Spinal cord (tissue), 10 donors: ENCODE measurements around the gene MRPL12. TPM values are rescaled to one million over a fixed set of nuclear protein-coding genes. Genes with fewer than 3 reads are reported as not detected.

Experiments used
- DNase-seq, 6 donors: peaks; one replicate each; pipeline versions ENCODE4 v3.0.0 to v3.0.0-alpha.2; 2013 to 2015; ENCODE audit warnings: low spot score in 6 of 6, low read depth in 4 of 6
- H3K27ac ChIP-seq: one replicate; pipeline ENCODE4 v1.5.1; 2013; ENCODE audit warnings: low read depth, low read length, control low read depth
- H3K27me3 ChIP-seq: one replicate; pipeline ENCODE4 v1.6.1; 2013; ENCODE audit warnings: low read length; ENCODE audit not compliant: control insufficient read depth, insufficient read depth
- H3K36me3 ChIP-seq: one replicate; pipeline ENCODE4 v1.6.1; 2013; ENCODE audit warnings: low read length; ENCODE audit not compliant: control insufficient read depth, insufficient read depth
- H3K4me1 ChIP-seq: one replicate; pipeline ENCODE4 v1.6.1; 2013; ENCODE audit warnings: low read length; ENCODE audit not compliant: control insufficient read depth, insufficient read depth
- H3K4me3 ChIP-seq: one replicate; pipeline ENCODE4 v1.5.1; 2013; ENCODE audit warnings: low read depth, low read length, control low read depth
- H3K9me3 ChIP-seq: one replicate; pipeline ENCODE4 v1.6.1; 2013; ENCODE audit warnings: low read length; ENCODE audit not compliant: control insufficient read depth, insufficient read depth
- WGBS: methylation state at CpG from one replicate; pipeline ENCODE4 v1.1.5; 2013; ENCODE audit warnings: missing lambda C conversion rate; ENCODE audit not compliant: insufficient coverage; 5-methylcytosine and 5-hydroxymethylcytosine counted together
- polyA plus RNA-seq, 2 donors: library from polyadenylated mRNA; unstranded; fragments of 120-200 nt; gene quantifications; one replicate each; pipeline ENCODE4 v1.2.1, GENCODE V29; 2013; ENCODE audit not compliant: insufficient read length in 2 of 2
- total RNA-seq, 2 donors: library from RNA; depleted of rRNA in 1 of 2; stranded (reverse); fragments of 120-200 nt in 1 of 2; fragments of >200 nt in 1 of 2; gene quantifications; one replicate each; pipeline versions ENCODE4 v1.2.3 to v1.2.4, GENCODE V29; 2013 to 2014
- donor health status: healthy.

MRPL12 gene
- total and polyA plus RNA-seq, 4 donors = 9.2 to 76.0 (median 42.6) TPM

GRCh38 chr17:81688616-81689015 lies 14.6 kb upstream of the MRPL12 start:
- no peaks in the 10 kb centered on the region for H3K27me3 ChIP-seq
- DNase-seq = no peak
- 95% methylated on average over 14 of the region's 14 CpGs for WGBS
- H3K27ac ChIP-seq = no peak overlapping the region
- no peak overlapping the region for H3K4me3 ChIP-seq
- H3K36me3 ChIP-seq = peaks cover 86% of the 10 kb centered on the region
- H3K9me3 ChIP-seq = no peaks in the 10 kb centered on the region
- H3K4me1 ChIP-seq = peaks cover 18% of the 10 kb centered on the region

GRCh38 chr17:81690066-81690465 lies 13.1 kb upstream of the MRPL12 start:
- 92% methylated on average over 18 of the region's 18 CpGs for WGBS
- Histone ChIP-seq H3K4me3 (no peak overlapping the region), H3K27me3 (no peaks in the 10 kb centered on the region), H3K36me3 (peaks cover 100% of the 10 kb centered on the region), H3K27ac (no peak overlapping the region), H3K4me1 (peaks cover 9% of the 10 kb centered on the region), H3K9me3 (no peaks in the 10 kb centered on the region)
- DNase-seq = no peak

GRCh38 chr17:81690549-81690948 lies 12.6 kb upstream of the MRPL12 start:
- H3K4me1 ChIP-seq = peaks cover 4% of the 10 kb centered on the region
- peaks cover 100% of the 10 kb centered on the region for H3K36me3 ChIP-seq
- no peaks in the 10 kb centered on the region for H3K9me3 ChIP-seq
- no peak overlapping the region for H3K4me3 ChIP-seq
- no peak overlapping the region for H3K27ac ChIP-seq
- DNase-seq = no peak
- H3K27me3 ChIP-seq = no peaks in the 10 kb centered on the region
- 86% methylated on average over 14 of the region's 17 CpGs for WGBS

GRCh38 chr17:81691196-81691595 lies 12.0 kb upstream of the MRPL12 start:
- no peak for DNase-seq
- WGBS = 96% methylated on average over 13 of the region's 18 CpGs
- Histone ChIP-seq H3K27ac (no peak overlapping the region), H3K4me1 (no peaks in the 10 kb centered on the region), H3K9me3 (no peaks in the 10 kb centered on the region), H3K27me3 (no peaks in the 10 kb centered on the region), H3K4me3 (no peak overlapping the region), H3K36me3 (peaks cover 100% of the 10 kb centered on the region)

- no peak for DNase-seq
- WGBS = 98% methylated on average over 20 of the region's 20 CpGs
- Histone ChIP-seq H3K27ac (no peak overlapping the region), H3K4me1 (no peaks in the 10 kb centered on the region), H3K27me3 (no peaks in the 10 kb centered on the region), H3K4me3 (no peak overlapping the region), H3K9me3 (no peaks in the 10 kb centered on the region), H3K36me3 (peaks cover 100% of the 10 kb centered on the region)
These were observed 11.6 kb upstream of the MRPL12 start for GRCh38 chr17:81691608-81692007.

- H3K4me3 ChIP-seq = no peak overlapping the region
- no peaks in the 10 kb centered on the region for H3K27me3 ChIP-seq
- no peaks in the 10 kb centered on the region for H3K9me3 ChIP-seq
- 88% methylated on average over 27 of the region's 35 CpGs for WGBS
- DNase-seq = no peak
- peaks cover 98% of the 10 kb centered on the region for H3K36me3 ChIP-seq
- no peak overlapping the region for H3K27ac ChIP-seq
- no peaks in the 10 kb centered on the region for H3K4me1 ChIP-seq
These were observed 9.5 kb upstream of the MRPL12 start for GRCh38 chr17:81693509-81694210.

GRCh38 chr17:81694810-81695209 lies 8.4 kb upstream of the MRPL12 start:
- Histone ChIP-seq H3K36me3 (peaks cover 93% of the 10 kb centered on the region), H3K4me3 (no peak overlapping the region), H3K27ac (no peak overlapping the region), H3K4me1 (no peaks in the 10 kb centered on the region), H3K9me3 (no peaks in the 10 kb centered on the region), H3K27me3 (no peaks in the 10 kb centered on the region)
- WGBS = 91% methylated on average over 14 of the region's 19 CpGs
- DNase-seq = no peak

- Histone ChIP-seq H3K9me3 (no peaks in the 10 kb centered on the region), H3K4me1 (no peaks in the 10 kb centered on the region), H3K27ac (no peak overlapping the region), H3K4me3 (no peak overlapping the region), H3K36me3 (peaks cover 92% of the 10 kb centered on the region), H3K27me3 (no peaks in the 10 kb centered on the region)
- WGBS = 93% methylated on average over 6 of the region's 6 CpGs
- DNase-seq = no peak
These were observed 8.0 kb upstream of the MRPL12 start for GRCh38 chr17:81695211-81695610.

GRCh38 chr17:81695801-81696200 lies 7.4 kb upstream of the MRPL12 start:
- peaks cover 3% of the 10 kb centered on the region for H3K4me1 ChIP-seq
- no peak overlapping the region for H3K27ac ChIP-seq
- no peak for DNase-seq
- H3K4me3 ChIP-seq = no peak overlapping the region
- 95% methylated on average over 22 of the region's 22 CpGs for WGBS
- peaks cover 92% of the 10 kb centered on the region for H3K36me3 ChIP-seq
- no peaks in the 10 kb centered on the region for H3K9me3 ChIP-seq
- H3K27me3 ChIP-seq = no peaks in the 10 kb centered on the region

- no peak for DNase-seq
- Histone ChIP-seq H3K4me1 (peaks cover 8% of the 10 kb centered on the region), H3K36me3 (peaks cover 92% of the 10 kb centered on the region), H3K4me3 (no peak overlapping the region), H3K27ac (no peak overlapping the region), H3K27me3 (no peaks in the 10 kb centered on the region), H3K9me3 (no peaks in the 10 kb centered on the region)
- 91% methylated on average over 40 of the region's 40 CpGs for WGBS
These were observed 6.8 kb upstream of the MRPL12 start for GRCh38 chr17:81696218-81696941.
